ENCODE results near the gene BATF2.
A peak's percentile ranks its signal among the peaks of the same experiment; 100 is the strongest.
"Not testable (repeated sequence)": the region's sequence is repeated elsewhere in the genome, so short reads cannot be mapped to it uniquely, and the experiment has no call there.

BATF2 gene

GRCh38 chr11:64996327-64996709 lies 453 bp downstream of the BATF2 start:
- H3K36me3 ChIP-seq (ENCODE audit: control insufficient read depth in 2 of 2, insufficient read depth in 2 of 2, low read length in 2 of 2) = no peaks in the 10 kb centered on the region
- H3K9me3 ChIP-seq (ENCODE audit: control insufficient read depth in 2 of 2, low read length in 2 of 2) = no peaks in the 10 kb centered on the region
- H3K27ac ChIP-seq (ENCODE audit: low read length) = peak overlapping the region; percentile 46
- H3K4me3 ChIP-seq (ENCODE audit: low read length in 2 of 2) = peak overlapping the region; percentile 79 to 81
- no peaks in the 10 kb centered on the region for H3K27me3 ChIP-seq (ENCODE audit: control insufficient read depth in 1 of 2, insufficient read depth in 2 of 2, low read length in 2 of 2)
- H3K4me1 ChIP-seq (ENCODE audit: control insufficient read depth, insufficient read depth, low read length) = peaks cover 13% of the 10 kb centered on the region
- H3K9ac ChIP-seq (ENCODE audit: low read length in 2 of 2) = peak overlapping the region; percentile 81 to 87

GRCh38 chr11:64994318-64994717 lies 2.5 kb downstream of the BATF2 start:
- Histone ChIP-seq H3K27me3 (ENCODE audit: control insufficient read depth in 1 of 2, insufficient read depth in 2 of 2, low read length in 2 of 2) (no peaks in the 10 kb centered on the region), H3K36me3 (ENCODE audit: control insufficient read depth in 2 of 2, insufficient read depth in 2 of 2, low read length in 2 of 2) (no peaks in the 10 kb centered on the region), H3K9ac (ENCODE audit: low read length in 2 of 2) (no peak overlapping the region), H3K4me1 (ENCODE audit: control insufficient read depth, insufficient read depth, low read length) (peaks cover 21% of the 10 kb centered on the region), H3K27ac (ENCODE audit: low read length) (no peak overlapping the region), H3K4me3 (ENCODE audit: low read length in 2 of 2) (no peak overlapping the region), H3K9me3 (ENCODE audit: control insufficient read depth in 2 of 2, low read length in 2 of 2) (no peaks in the 10 kb centered on the region)

- Histone ChIP-seq H3K4me3 (ENCODE audit: low read length in 2 of 2) (peak overlapping the region in 1 of 2 donors; percentile 57), H3K9ac (ENCODE audit: low read length in 2 of 2) (no peak overlapping the region), H3K27me3 (ENCODE audit: control insufficient read depth in 1 of 2, insufficient read depth in 2 of 2, low read length in 2 of 2) (no peaks in the 10 kb centered on the region), H3K9me3 (ENCODE audit: control insufficient read depth in 2 of 2, low read length in 2 of 2) (no peaks in the 10 kb centered on the region), H3K4me1 (ENCODE audit: control insufficient read depth, insufficient read depth, low read length) (peaks cover 10% of the 10 kb centered on the region), H3K27ac (ENCODE audit: low read length) (no peak overlapping the region), H3K36me3 (ENCODE audit: control insufficient read depth in 2 of 2, insufficient read depth in 2 of 2, low read length in 2 of 2) (no peaks in the 10 kb centered on the region)
These were observed 6.4 kb downstream of the BATF2 start for GRCh38 chr11:64990222-64990923.

- Histone ChIP-seq H3K27ac (ENCODE audit: low read length) (no peak overlapping the region), H3K4me3 (ENCODE audit: low read length in 2 of 2) (peak overlapping the region in 1 of 2 donors; percentile 57), H3K9ac (ENCODE audit: low read length in 2 of 2) (no peak overlapping the region), H3K4me1 (ENCODE audit: control insufficient read depth, insufficient read depth, low read length) (peaks cover 10% of the 10 kb centered on the region), H3K27me3 (ENCODE audit: control insufficient read depth in 1 of 2, insufficient read depth in 2 of 2, low read length in 2 of 2) (no peaks in the 10 kb centered on the region), H3K36me3 (ENCODE audit: control insufficient read depth in 2 of 2, insufficient read depth in 2 of 2, low read length in 2 of 2) (no peaks in the 10 kb centered on the region), H3K9me3 (ENCODE audit: control insufficient read depth in 2 of 2, low read length in 2 of 2) (no peaks in the 10 kb centered on the region)
These were observed 7.4 kb downstream of the BATF2 start for GRCh38 chr11:64989416-64989815.

- H3K9me3 ChIP-seq (ENCODE audit: control insufficient read depth in 2 of 2, low read length in 2 of 2) = no peaks in the 10 kb centered on the region
- H3K9ac ChIP-seq (ENCODE audit: low read length in 2 of 2) = no peak overlapping the region
- H3K27me3 ChIP-seq (ENCODE audit: control insufficient read depth in 1 of 2, insufficient read depth in 2 of 2, low read length in 2 of 2) = no peaks in the 10 kb centered on the region
- no peak overlapping the region for H3K27ac ChIP-seq (ENCODE audit: low read length)
- H3K4me3 ChIP-seq (ENCODE audit: low read length in 2 of 2) = no peak overlapping the region
- H3K4me1 ChIP-seq (ENCODE audit: control insufficient read depth, insufficient read depth, low read length) = peaks cover 10% of the 10 kb centered on the region
- no peaks in the 10 kb centered on the region for H3K36me3 ChIP-seq (ENCODE audit: control insufficient read depth in 2 of 2, insufficient read depth in 2 of 2, low read length in 2 of 2)
These were observed 8.5 kb downstream of the BATF2 start for GRCh38 chr11:64987998-64988854.

GRCh38 chr11:64983339-64983738 lies 13.4 kb downstream of the BATF2 start:
- H3K9me3 ChIP-seq (ENCODE audit: control insufficient read depth in 2 of 2, low read length in 2 of 2); H3K27ac ChIP-seq (ENCODE audit: low read length); H3K36me3 ChIP-seq (ENCODE audit: control insufficient read depth in 2 of 2, insufficient read depth in 2 of 2, low read length in 2 of 2); H3K9ac ChIP-seq (ENCODE audit: low read length in 2 of 2); H3K4me3 ChIP-seq (ENCODE audit: low read length in 2 of 2); H3K4me1 ChIP-seq (ENCODE audit: control insufficient read depth, insufficient read depth, low read length); H3K27me3 ChIP-seq (ENCODE audit: control insufficient read depth in 1 of 2, insufficient read depth in 2 of 2, low read length in 2 of 2): not testable (repeated sequence)

GRCh38 chr11:64976651-64977050 lies 20.1 kb downstream of the BATF2 start:
- H3K9ac ChIP-seq (ENCODE audit: low read length in 2 of 2) = no peak overlapping the region
- H3K4me3 ChIP-seq (ENCODE audit: low read length in 2 of 2) = no peak overlapping the region
- H3K4me1 ChIP-seq (ENCODE audit: control insufficient read depth, insufficient read depth, low read length) = peaks cover 2% of the 10 kb centered on the region
- peaks cover 0 to 5% of the 10 kb centered on the region in 2 donors for H3K27me3 ChIP-seq (ENCODE audit: control insufficient read depth in 1 of 2, insufficient read depth in 2 of 2, low read length in 2 of 2)
- no peak overlapping the region for H3K27ac ChIP-seq (ENCODE audit: low read length)
- H3K9me3 ChIP-seq (ENCODE audit: control insufficient read depth in 2 of 2, low read length in 2 of 2) = no peaks in the 10 kb centered on the region
- no peaks in the 10 kb centered on the region for H3K36me3 ChIP-seq (ENCODE audit: control insufficient read depth in 2 of 2, insufficient read depth in 2 of 2, low read length in 2 of 2)

- H3K36me3 ChIP-seq (ENCODE audit: control insufficient read depth in 2 of 2, insufficient read depth in 2 of 2, low read length in 2 of 2) = no peaks in the 10 kb centered on the region
- H3K4me3 ChIP-seq (ENCODE audit: low read length in 2 of 2) = no peak overlapping the region
- H3K9ac ChIP-seq (ENCODE audit: low read length in 2 of 2) = no peak overlapping the region
- no peaks in the 10 kb centered on the region for H3K9me3 ChIP-seq (ENCODE audit: control insufficient read depth in 2 of 2, low read length in 2 of 2)
- H3K27me3 ChIP-seq (ENCODE audit: control insufficient read depth in 1 of 2, insufficient read depth in 2 of 2, low read length in 2 of 2) = peaks cover 0 to 5% of the 10 kb centered on the region in 2 donors
- H3K4me1 ChIP-seq (ENCODE audit: control insufficient read depth, insufficient read depth, low read length) = peaks cover 5% of the 10 kb centered on the region
- H3K27ac ChIP-seq (ENCODE audit: low read length) = no peak overlapping the region
These were observed 22.6 kb downstream of the BATF2 start for GRCh38 chr11:64974124-64974523.

- no peak within 1 kb of the TSS for H3K27ac ChIP-seq (ENCODE audit: low read length)
- H3K4me3 ChIP-seq (ENCODE audit: low read length in 2 of 2) = peak within 1 kb of the TSS; percentile 47 to 68
- H3K36me3 ChIP-seq (ENCODE audit: control insufficient read depth in 2 of 2, insufficient read depth in 2 of 2, low read length in 2 of 2) = no peaks in the 10 kb centered on the region
- peaks cover 5% of the 10 kb centered on the region for H3K4me1 ChIP-seq (ENCODE audit: control insufficient read depth, insufficient read depth, low read length)
- H3K9me3 ChIP-seq (ENCODE audit: control insufficient read depth in 2 of 2, low read length in 2 of 2) = no peaks in the 10 kb centered on the region
- H3K9ac ChIP-seq (ENCODE audit: low read length in 2 of 2) = peak within 1 kb of the TSS in 1 of 2 donors; percentile 9
- peaks cover 0 to 2% of the 10 kb centered on the region in 2 donors for H3K27me3 ChIP-seq (ENCODE audit: control insufficient read depth in 1 of 2, insufficient read depth in 2 of 2, low read length in 2 of 2)
These were observed 25.1 kb downstream of the BATF2 start, which contains the start of gene MAJIN for GRCh38 chr11:64971421-64972233. Gene MAJIN, minus strand, starts transcription at chr11:64972108. Its CDS starts 12,703 bp downstream, at chr11:64959405.

GRCh38 chr11:64970731-64971151 lies 26.0 kb downstream of the BATF2 start:
- H3K9ac ChIP-seq (ENCODE audit: low read length in 2 of 2) = no peak overlapping the region
- no peak overlapping the region for H3K4me3 ChIP-seq (ENCODE audit: low read length in 2 of 2)
- peaks cover 0 to 2% of the 10 kb centered on the region in 2 donors for H3K27me3 ChIP-seq (ENCODE audit: control insufficient read depth in 1 of 2, insufficient read depth in 2 of 2, low read length in 2 of 2)
- peaks cover 5% of the 10 kb centered on the region for H3K4me1 ChIP-seq (ENCODE audit: control insufficient read depth, insufficient read depth, low read length)
- H3K36me3 ChIP-seq (ENCODE audit: control insufficient read depth in 2 of 2, insufficient read depth in 2 of 2, low read length in 2 of 2) = no peaks in the 10 kb centered on the region
- H3K9me3 ChIP-seq (ENCODE audit: control insufficient read depth in 2 of 2, low read length in 2 of 2) = no peaks in the 10 kb centered on the region
- H3K27ac ChIP-seq (ENCODE audit: low read length) = no peak overlapping the region

Data from stomach smooth muscle (tissue), 2 donors.